Endodermal cell (in vitro differentiated cells): ENCODE results near the gene CHST2. TPM values are rescaled to one million over a fixed set of nuclear protein-coding genes. Genes with fewer than 3 reads are reported as not detected.
"Not testable (repeated sequence)": the region's sequence is repeated elsewhere in the genome, so short reads cannot be mapped to it uniquely, and the experiment has no call there.

Experiments used
- DNase-seq: peaks from one replicate; pipeline ENCODE4 v3.0.0-alpha.2; 2017
- H3K27ac ChIP-seq: 2 replicates; pipeline ENCODE4 v1.5.1; 2013; ENCODE audit warnings: mild to moderate bottlenecking, low read depth, low read length, moderate library complexity
- H3K27me3 ChIP-seq: 2 replicates; pipeline ENCODE4 v1.6.1; 2013; ENCODE audit warnings: mild to moderate bottlenecking, low read length, moderate library complexity; ENCODE audit not compliant: insufficient read depth, control insufficient read depth, poor library complexity, severe bottlenecking
- H3K36me3 ChIP-seq: 2 replicates; pipeline ENCODE4 v1.7.0; 2013; ENCODE audit warnings: mild to moderate bottlenecking, low read length, moderate library complexity; ENCODE audit not compliant: control insufficient read depth, insufficient read depth
- H3K4me1 ChIP-seq: one replicate; pipeline ENCODE4 v1.7.0; 2013; ENCODE audit warnings: low read length; ENCODE audit not compliant: control insufficient read depth, insufficient read depth
- H3K4me3 ChIP-seq: 2 replicates; pipeline ENCODE4 v1.5.1; 2013; ENCODE audit warnings: mild to moderate bottlenecking, low read length, moderate library complexity
- H3K9ac ChIP-seq: 2 replicates; pipeline ENCODE4 v1.6.1; 2013; ENCODE audit warnings: mild to moderate bottlenecking, low read length, moderate library complexity; ENCODE audit not compliant: poor library complexity, severe bottlenecking; ENCODE audit errors: extremely low read depth
- H3K9me3 ChIP-seq: 2 replicates; pipeline ENCODE4 v1.6.1; 2013; ENCODE audit warnings: mild to moderate bottlenecking, low read length, moderate library complexity; ENCODE audit not compliant: control insufficient read depth
- H3K27ac Mint-ChIP-seq: 2 replicates; pipeline ENCODE4 v1.8.0; 2020; ENCODE audit warnings: mixed read lengths
- H3K27me3 Mint-ChIP-seq: 2 replicates; pipeline ENCODE4 v1.8.0; 2021; ENCODE audit warnings: mild to moderate bottlenecking, mixed read lengths; ENCODE audit not compliant: insufficient read depth
- H3K36me3 Mint-ChIP-seq: 2 replicates; pipeline ENCODE4 v1.8.0; 2020; ENCODE audit warnings: low read depth, mixed read lengths
- H3K4me1 Mint-ChIP-seq: 2 replicates; pipeline ENCODE4 v1.8.0; 2020; ENCODE audit warnings: mixed read lengths
- H3K4me3 Mint-ChIP-seq: 2 replicates; pipeline ENCODE4 v1.8.0; 2020; ENCODE audit warnings: mild to moderate bottlenecking, moderate library complexity, mixed read lengths
- H3K9me3 Mint-ChIP-seq: 2 replicates; pipeline ENCODE4 v1.8.0; 2020; ENCODE audit warnings: mild to moderate bottlenecking, mixed read lengths
- CTCF ChIP-seq: fragments of 200-600 bp; sonication (generic); conservative IDR thresholded peaks from 2 replicates; pipeline ENCODE4 v1.5.0; 2021; ENCODE audit warnings: antibody characterized with exemption, mild to moderate bottlenecking
- WGBS, 2 experiments: methylation state at CpG; one replicate each; pipeline versions ENCODE4 v1.1.5 to v1.1.7; 2013; ENCODE audit warnings: missing lambda C conversion rate in 2 of 2, mixed read lengths in 1 of 2; ENCODE audit not compliant: insufficient coverage in 1 of 2, insufficient read length in 1 of 2; 5-methylcytosine and 5-hydroxymethylcytosine counted together
- total RNA-seq, 2 donors: library from RNA; stranded (reverse); fragmentation: NEBNext Ultra II Directional in 1 of 2; extraction: Animal tissue kit (Norgen Biotek cat#: 25700) in 1 of 2; gene quantifications; 2 replicates in 1 of 2; 3 replicates in 1 of 2; pipeline ENCODE4 v1.2.1, GENCODE V29; 2021

CHST2 gene
- total RNA-seq, 2 donors from 2014 or later, result 3.4 to 7.2 TPM

DNA sequence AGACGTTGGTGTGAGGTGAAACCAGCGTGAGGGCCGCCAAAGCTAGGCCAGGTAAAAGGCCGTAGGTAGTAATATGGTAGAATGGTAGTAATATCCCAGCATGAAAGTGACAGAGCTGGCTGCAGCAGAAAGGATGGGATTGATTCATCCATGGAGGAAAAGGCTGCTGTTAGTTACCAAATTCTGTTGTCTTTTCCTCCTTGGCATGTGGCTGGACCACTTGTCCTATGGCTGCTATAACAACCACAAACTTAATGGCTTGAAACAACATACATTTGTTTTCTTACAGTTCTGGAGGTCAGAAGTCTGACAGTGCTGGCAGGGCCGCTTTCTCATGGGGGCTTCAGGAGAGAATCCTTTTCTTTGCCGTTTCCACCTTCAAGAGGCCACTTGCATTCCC lies 47.8 kb upstream of the CHST2 start:
- Histone ChIP-seq H3K27ac (no peak overlapping the region), H3K27me3 (no peaks in the 10 kb centered on the region), H3K4me1 (no peaks in the 10 kb centered on the region), H3K9me3 (peaks cover 5% of the 10 kb centered on the region), H3K4me3 (no peak overlapping the region), H3K9ac (no peak overlapping the region), H3K36me3 (no peaks in the 10 kb centered on the region)
- Mint-ChIP-seq H3K27ac (peak overlapping the region; percentile 89), H3K9me3 (peaks cover 15% of the 10 kb centered on the region), H3K4me1 (peaks cover 27% of the 10 kb centered on the region), H3K4me3 (peak overlapping the region; percentile 1), H3K36me3 (peaks cover 5% of the 10 kb centered on the region), H3K27me3 (no peaks in the 10 kb centered on the region)
- WGBS, 2 experiments, result 89 to 92% methylated on average over 6 of the region's 6 CpGs
- no peak for DNase-seq
- no peak for TF ChIP-seq CTCF

DNA sequence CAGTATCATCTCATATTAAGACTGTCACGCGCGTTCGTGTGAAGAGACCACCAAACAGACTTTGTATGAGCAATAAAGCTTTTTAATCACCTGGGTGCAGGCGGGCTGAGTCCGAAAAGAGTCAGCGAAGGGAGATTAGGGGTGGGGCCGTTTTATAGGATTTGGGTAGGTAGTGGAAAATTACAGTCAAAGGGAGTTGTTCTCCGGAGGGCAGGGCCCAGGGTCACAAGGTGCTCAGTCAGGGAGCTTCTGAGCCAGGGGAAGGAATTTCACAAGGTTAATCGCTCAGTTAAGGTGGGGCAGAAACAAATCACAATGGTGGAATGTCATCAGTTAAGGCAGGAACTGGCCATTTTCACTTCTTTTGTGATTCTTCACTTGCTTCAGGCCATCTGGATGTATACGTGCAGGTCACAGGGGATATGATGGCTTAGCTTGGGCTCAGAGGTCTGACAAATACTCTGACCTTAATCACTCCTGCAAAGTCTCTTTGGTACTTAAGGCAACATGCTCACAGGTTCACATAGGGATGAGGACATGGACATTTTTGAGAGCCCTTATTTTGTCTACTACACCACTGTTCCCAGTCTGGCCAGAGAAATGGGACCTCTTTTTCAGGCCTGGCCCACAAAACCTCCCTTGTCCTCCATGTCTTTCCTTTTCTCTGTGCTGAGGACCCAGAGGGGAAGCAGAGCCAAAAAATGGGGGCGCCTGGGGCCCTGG lies 47.1 kb upstream of the CHST2 start:
- Mint-ChIP-seq H3K9me3 (peaks cover 15% of the 10 kb centered on the region), H3K27ac (peak overlapping the region; percentile 89), H3K4me1 (peaks cover 27% of the 10 kb centered on the region), H3K4me3 (peak overlapping the region; percentile 1)
- H3K9me3 ChIP-seq, H3K27me3 ChIP-seq, H3K27me3 Mint-ChIP-seq, H3K4me1 ChIP-seq, H3K27ac ChIP-seq, H3K36me3 Mint-ChIP-seq, H3K9ac ChIP-seq, H3K36me3 ChIP-seq, H3K4me3 ChIP-seq: not testable (repeated sequence)
- peak; percentile 89 for DNase-seq
- 65 to 84% methylated on average over 5 to 12 of the region's 12 CpGs for WGBS, 2 experiments

DNA sequence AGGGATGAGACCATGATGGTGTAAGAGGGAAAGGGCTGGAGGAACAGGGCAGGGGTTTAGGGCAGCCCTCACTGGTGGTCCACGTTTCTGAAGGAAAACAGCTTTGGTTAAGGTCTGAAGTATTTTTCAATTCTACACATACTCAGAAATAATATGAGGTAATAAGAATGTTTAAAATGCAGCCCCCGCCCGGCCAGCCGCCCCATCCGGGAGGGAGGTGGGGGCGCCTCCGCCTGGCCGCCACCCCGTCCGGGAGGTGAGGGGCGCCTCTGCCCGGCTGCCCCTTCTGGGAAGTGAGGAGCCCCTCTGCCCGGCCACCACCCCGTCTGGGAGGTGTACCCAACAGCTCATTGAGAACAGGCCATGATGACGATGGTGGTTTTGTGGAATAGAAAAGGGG lies 46.0 kb upstream of the CHST2 start:
- H3K4me1 ChIP-seq, result not testable (repeated sequence)

GRCh38 chr3:143073983-143074382 lies 45.6 kb upstream of the CHST2 start:
- not testable (repeated sequence) for H3K9ac ChIP-seq, H3K4me3 Mint-ChIP-seq, H3K36me3 ChIP-seq, H3K9me3 ChIP-seq, DNase-seq, H3K27me3 Mint-ChIP-seq, H3K36me3 Mint-ChIP-seq, H3K27ac ChIP-seq, H3K4me3 ChIP-seq, H3K27ac Mint-ChIP-seq, H3K27me3 ChIP-seq, H3K4me1 ChIP-seq
- WGBS, 2 experiments, result 82% methylated on average over 3 of the region's 5 CpGs; no CpG with 5 or more reads in 1 of the 2 experiments
- peaks cover 27% of the 10 kb centered on the region for H3K4me1 Mint-ChIP-seq
- peaks cover 18% of the 10 kb centered on the region for H3K9me3 Mint-ChIP-seq

More for the DNA sequence above, 46.0 kb upstream of the CHST2 start:
- not testable (repeated sequence) for H3K27me3 ChIP-seq, H3K27ac Mint-ChIP-seq, H3K4me3 Mint-ChIP-seq, H3K36me3 Mint-ChIP-seq, H3K27ac ChIP-seq, DNase-seq, H3K27me3 Mint-ChIP-seq, H3K9me3 ChIP-seq, H3K9ac ChIP-seq, H3K36me3 ChIP-seq
- peak overlapping the region; percentile 47 for H3K4me3 ChIP-seq
- Mint-ChIP-seq H3K9me3 (peaks cover 18% of the 10 kb centered on the region), H3K4me1 (peaks cover 27% of the 10 kb centered on the region)
- 94% methylated on average over 11 of the region's 15 CpGs; no CpG with 5 or more reads in 1 of the 2 experiments for WGBS, 2 experiments
